Measurements from ENCODE around the gene UCN2.

The UCN2 gene

GRCh38 chr3:48518638-48519276, 44.8 kb downstream of the UCN2 start:
- TF ChIP-seq MAX (IDR thresholded peaks at IDR 0.05) = no peak

DNA sequence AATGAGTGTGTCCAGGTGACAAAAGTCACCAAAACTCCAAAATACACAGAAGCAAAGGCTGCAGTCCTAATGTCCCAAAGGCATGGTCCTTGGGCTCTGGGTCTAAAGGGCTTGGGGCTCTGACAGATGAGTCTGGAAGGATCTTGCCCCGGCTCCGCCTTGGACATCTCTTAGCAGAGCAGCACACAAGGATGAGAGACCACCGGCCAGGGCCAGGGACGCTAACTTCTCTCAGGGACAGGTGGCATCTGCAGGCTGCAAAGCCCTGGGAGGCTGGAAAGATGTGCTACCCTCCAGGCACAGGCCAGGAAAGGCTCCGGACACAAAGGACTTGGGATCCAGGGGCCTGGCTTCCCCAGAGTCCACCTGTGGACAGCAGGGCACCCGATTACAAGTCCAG, 45.5 kb downstream of the UCN2 start:
- TF ChIP-seq TEAD4 (IDR thresholded peaks at IDR 0.05) (no peak), EGR1 (IDR thresholded peaks at IDR 0.05) (no peak), NFIC (IDR thresholded peaks at IDR 0.05) (no peak), MAX (IDR thresholded peaks at IDR 0.05) (no peak), ZBTB7A (IDR thresholded peaks at IDR 0.05; ENCODE audit: low read depth) (no peak), FOXM1 (IDR thresholded peaks at IDR 0.05; ENCODE audit: borderline replicate concordance, low read depth) (no peak), CREB1 (IDR thresholded peaks at IDR 0.05; ENCODE audit: low read depth) (no peak)
- TF ChIP-seq, protein P1, sequence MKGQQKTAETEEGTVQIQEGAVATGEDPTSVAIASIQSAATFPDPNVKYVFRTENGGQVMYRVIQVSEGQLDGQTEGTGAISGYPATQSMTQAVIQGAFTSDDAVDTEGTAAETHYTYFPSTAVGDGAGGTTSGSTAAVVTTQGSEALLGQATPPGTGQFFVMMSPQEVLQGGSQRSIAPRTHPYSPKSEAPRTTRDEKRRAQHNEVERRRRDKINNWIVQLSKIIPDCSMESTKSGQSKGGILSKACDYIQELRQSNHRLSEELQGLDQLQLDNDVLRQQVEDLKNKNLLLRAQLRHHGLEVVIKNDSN (IDR thresholded peaks at IDR 0.05) = no peak

DNA sequence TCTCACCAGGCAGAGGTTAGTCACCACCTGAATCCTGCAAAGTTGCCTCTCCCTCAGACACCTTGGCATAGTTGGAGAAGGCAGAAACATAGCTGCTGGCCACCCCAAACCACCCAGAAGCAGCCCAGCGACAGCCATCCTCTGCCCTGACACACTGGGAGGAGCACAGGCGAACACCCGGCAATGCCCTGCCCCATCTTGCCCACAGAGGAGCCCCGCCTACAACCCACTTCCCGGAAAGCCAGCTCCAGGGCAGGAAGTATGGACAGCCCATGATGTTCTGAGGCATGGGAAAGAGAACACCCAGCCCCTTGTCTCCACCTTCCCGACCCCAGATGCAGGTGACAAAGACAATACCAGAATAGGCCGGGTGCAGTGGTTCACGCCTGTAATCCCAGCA, 47.0 kb downstream of the UCN2 start:
- TF ChIP-seq NFIC (IDR thresholded peaks at IDR 0.05) = no peak

- TF ChIP-seq EGR1 (IDR thresholded peaks at IDR 0.05) (no peak), RAD21 (IDR thresholded peaks at IDR 0.05; ENCODE audit: low read depth) (no peak), NFIC (IDR thresholded peaks at IDR 0.05) (no peak)
These were observed 49.0 kb downstream of the UCN2 start for GRCh38 chr3:48514431-48515227.

Data from Ishikawa (cell line).